ENCODE measurements around the gene RBBP8NL.

DNA sequence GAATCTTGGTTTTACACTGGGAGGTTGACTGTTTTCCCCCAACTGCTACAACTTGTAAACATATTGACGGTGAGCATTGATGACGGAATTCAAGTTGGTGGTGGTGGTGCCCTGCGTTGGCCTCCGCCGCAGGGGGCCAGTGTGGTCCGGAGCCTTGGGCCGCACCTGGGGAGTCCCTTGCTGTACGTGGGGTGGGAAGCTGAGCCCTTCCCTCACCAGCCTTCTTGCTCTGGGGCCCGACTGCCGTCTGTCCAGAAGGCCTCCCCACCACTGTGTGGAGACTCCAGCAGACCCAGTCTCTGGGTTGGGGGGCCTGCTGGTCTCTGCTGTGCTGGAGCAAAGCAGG, 37.1 kb upstream of the RBBP8NL start:
- TF ChIP-seq, protein P1, sequence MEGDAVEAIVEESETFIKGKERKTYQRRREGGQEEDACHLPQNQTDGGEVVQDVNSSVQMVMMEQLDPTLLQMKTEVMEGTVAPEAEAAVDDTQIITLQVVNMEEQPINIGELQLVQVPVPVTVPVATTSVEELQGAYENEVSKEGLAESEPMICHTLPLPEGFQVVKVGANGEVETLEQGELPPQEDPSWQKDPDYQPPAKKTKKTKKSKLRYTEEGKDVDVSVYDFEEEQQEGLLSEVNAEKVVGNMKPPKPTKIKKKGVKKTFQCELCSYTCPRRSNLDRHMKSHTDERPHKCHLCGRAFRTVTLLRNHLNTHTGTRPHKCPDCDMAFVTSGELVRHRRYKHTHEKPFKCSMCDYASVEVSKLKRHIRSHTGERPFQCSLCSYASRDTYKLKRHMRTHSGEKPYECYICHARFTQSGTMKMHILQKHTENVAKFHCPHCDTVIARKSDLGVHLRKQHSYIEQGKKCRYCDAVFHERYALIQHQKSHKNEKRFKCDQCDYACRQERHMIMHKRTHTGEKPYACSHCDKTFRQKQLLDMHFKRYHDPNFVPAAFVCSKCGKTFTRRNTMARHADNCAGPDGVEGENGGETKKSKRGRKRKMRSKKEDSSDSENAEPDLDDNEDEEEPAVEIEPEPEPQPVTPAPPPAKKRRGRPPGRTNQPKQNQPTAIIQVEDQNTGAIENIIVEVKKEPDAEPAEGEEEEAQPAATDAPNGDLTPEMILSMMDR (conservative IDR thresholded peaks at IDR 0.05; ENCODE audit: low read depth in 2 of 2), result no peak
- TF ChIP-seq EZH2 (IDR thresholded peaks at IDR 0.05; ENCODE audit: low read depth, unreplicated experiment), result no peak
- TF ChIP-seq, protein P2, sequence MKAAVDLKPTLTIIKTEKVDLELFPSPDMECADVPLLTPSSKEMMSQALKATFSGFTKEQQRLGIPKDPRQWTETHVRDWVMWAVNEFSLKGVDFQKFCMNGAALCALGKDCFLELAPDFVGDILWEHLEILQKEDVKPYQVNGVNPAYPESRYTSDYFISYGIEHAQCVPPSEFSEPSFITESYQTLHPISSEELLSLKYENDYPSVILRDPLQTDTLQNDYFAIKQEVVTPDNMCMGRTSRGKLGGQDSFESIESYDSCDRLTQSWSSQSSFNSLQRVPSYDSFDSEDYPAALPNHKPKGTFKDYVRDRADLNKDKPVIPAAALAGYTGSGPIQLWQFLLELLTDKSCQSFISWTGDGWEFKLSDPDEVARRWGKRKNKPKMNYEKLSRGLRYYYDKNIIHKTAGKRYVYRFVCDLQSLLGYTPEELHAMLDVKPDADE (IDR thresholded peaks at IDR 0.05), result no peak
- no peak for TF ChIP-seq POLR2AphosphoS5 (IDR thresholded peaks at IDR 0.05; ENCODE audit: low read depth)
- TF ChIP-seq, protein P3, sequence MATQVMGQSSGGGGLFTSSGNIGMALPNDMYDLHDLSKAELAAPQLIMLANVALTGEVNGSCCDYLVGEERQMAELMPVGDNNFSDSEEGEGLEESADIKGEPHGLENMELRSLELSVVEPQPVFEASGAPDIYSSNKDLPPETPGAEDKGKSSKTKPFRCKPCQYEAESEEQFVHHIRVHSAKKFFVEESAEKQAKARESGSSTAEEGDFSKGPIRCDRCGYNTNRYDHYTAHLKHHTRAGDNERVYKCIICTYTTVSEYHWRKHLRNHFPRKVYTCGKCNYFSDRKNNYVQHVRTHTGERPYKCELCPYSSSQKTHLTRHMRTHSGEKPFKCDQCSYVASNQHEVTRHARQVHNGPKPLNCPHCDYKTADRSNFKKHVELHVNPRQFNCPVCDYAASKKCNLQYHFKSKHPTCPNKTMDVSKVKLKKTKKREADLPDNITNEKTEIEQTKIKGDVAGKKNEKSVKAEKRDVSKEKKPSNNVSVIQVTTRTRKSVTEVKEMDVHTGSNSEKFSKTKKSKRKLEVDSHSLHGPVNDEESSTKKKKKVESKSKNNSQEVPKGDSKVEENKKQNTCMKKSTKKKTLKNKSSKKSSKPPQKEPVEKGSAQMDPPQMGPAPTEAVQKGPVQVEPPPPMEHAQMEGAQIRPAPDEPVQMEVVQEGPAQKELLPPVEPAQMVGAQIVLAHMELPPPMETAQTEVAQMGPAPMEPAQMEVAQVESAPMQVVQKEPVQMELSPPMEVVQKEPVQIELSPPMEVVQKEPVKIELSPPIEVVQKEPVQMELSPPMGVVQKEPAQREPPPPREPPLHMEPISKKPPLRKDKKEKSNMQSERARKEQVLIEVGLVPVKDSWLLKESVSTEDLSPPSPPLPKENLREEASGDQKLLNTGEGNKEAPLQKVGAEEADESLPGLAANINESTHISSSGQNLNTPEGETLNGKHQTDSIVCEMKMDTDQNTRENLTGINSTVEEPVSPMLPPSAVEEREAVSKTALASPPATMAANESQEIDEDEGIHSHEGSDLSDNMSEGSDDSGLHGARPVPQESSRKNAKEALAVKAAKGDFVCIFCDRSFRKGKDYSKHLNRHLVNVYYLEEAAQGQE (IDR thresholded peaks at IDR 0.05; ENCODE audit: unreplicated experiment), result no peak
- TF ChIP-seq JUNB (IDR thresholded peaks at IDR 0.05; ENCODE audit: unreplicated experiment), result no peak
- no peak for TF ChIP-seq EZH2phosphoT487 (IDR thresholded peaks at IDR 0.05; ENCODE audit: unreplicated experiment)
- no peak for TF ChIP-seq NANOG (IDR thresholded peaks at IDR 0.05; ENCODE audit: borderline replicate concordance)
- TF ChIP-seq STAT1 (IDR thresholded peaks at IDR 0.05; ENCODE audit: unreplicated experiment), result no peak
- no peak for TF ChIP-seq ZNF331 (CRISPR knock-in tag; IDR thresholded peaks at IDR 0.05; ENCODE audit: low read depth)
- TF ChIP-seq CREB1 (CRISPR knock-in tag; IDR thresholded peaks at IDR 0.05; ENCODE audit: low read depth), result no peak
- no peak for TF ChIP-seq ZNF114 (CRISPR knock-in tag; IDR thresholded peaks at IDR 0.05)

Data from GM23338 (cell line).